Peyer's patch (tissue), 4 donors: ENCODE data around the gene AFDN.

Source experiments
- POLR2A ChIP-seq, 2 donors: fragments of 450-650 bp; IDR thresholded peaks; one replicate each; pipeline ENCODE4 v1.5.1; 2017; ENCODE audit warnings: antibody characterized with exemption in 2 of 2, mild to moderate bottlenecking in 2 of 2, moderate library complexity in 2 of 2
- TF ChIP-seq, protein P1 (sequence below), 6 experiments: fragments of 450-650 bp in 4 of 6; fragments of 200-600 bp in 2 of 6; sonication (generic) in 1 of 6; IDR thresholded peaks; one replicate each; pipeline ENCODE4 v1.5.1; 2017 to 2019; ENCODE audit warnings: antibody characterized with exemption in 6 of 6, mild to moderate bottlenecking in 3 of 6, moderate library complexity in 1 of 6

DNA sequence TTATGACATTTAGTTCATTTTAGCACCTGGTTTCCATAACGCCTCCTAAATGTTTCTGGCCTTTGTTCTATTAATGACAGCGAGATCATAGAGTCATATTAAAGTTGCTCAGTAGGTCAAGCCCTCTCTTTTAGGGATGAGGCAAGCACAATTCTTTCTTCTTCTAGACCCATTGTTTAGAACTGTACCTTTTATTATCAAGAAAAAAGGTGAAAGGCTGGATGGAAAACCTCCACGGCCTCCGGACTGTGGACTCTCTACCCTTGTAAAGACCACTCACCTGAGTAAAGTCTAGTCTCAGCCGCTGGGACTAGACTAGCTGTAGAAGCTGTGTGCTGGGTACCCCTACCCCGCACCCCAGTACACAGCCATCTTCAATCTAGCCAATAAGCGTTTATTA, 6.0 kb upstream of the AFDN start:
- TF ChIP-seq, protein P1, sequence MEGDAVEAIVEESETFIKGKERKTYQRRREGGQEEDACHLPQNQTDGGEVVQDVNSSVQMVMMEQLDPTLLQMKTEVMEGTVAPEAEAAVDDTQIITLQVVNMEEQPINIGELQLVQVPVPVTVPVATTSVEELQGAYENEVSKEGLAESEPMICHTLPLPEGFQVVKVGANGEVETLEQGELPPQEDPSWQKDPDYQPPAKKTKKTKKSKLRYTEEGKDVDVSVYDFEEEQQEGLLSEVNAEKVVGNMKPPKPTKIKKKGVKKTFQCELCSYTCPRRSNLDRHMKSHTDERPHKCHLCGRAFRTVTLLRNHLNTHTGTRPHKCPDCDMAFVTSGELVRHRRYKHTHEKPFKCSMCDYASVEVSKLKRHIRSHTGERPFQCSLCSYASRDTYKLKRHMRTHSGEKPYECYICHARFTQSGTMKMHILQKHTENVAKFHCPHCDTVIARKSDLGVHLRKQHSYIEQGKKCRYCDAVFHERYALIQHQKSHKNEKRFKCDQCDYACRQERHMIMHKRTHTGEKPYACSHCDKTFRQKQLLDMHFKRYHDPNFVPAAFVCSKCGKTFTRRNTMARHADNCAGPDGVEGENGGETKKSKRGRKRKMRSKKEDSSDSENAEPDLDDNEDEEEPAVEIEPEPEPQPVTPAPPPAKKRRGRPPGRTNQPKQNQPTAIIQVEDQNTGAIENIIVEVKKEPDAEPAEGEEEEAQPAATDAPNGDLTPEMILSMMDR (IDR thresholded peaks at IDR 0.05) = no peak
- TF ChIP-seq POLR2A (IDR thresholded peaks at IDR 0.05) = no peak
